GM21737 (cell line): ENCODE measurements around the gene TPCN1.
A peak's percentile ranks its signal among the peaks of the same experiment; 100 is the strongest.
"Not testable (repeated sequence)": the region's sequence is repeated elsewhere in the genome, so short reads cannot be mapped to it uniquely, and the experiment has no call there.

Experiments
- ATAC-seq: cut with Tn5 transposase; IDR thresholded peaks from one replicate; pipeline ENCODE4 v1.9.1; 2021; ENCODE audit warnings: mild to moderate bottlenecking, moderate library complexity; ENCODE audit not compliant: unreplicated experiment

Gene TPCN1

GRCh38 chr12:113196582-113196981, 24.7 kb upstream of the TPCN1 start:
- no peak for ATAC-seq

GRCh38 chr12:113196990-113197389, 24.3 kb upstream of the TPCN1 start:
- ATAC-seq = peak; percentile 73

- ATAC-seq = no peak
Measured at GRCh38 chr12:113197518-113198077, 23.7 kb upstream of the TPCN1 start.

DNA sequence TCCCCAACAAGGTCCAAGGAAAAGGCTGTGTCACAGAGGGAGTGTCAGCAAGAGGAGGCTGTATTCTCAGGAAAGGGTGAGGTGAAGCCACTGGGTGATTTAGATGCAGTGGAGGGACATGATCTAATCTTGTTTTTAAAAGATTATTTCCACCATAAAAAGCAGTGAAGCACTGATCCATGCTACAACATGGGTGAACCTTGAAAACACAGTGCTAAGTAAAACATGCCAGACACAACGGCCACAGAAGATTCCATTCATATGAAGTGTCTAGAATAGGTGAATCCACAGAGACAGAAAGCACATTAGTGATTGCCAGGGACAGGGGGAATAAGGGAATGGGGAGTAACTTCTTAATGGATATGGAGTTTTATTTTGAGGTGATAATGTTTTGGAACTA, 23.0 kb upstream of the TPCN1 start:
- no peak for ATAC-seq

- ATAC-seq = no peak
Measured at GRCh38 chr12:113200021-113200797, 21.1 kb upstream of the TPCN1 start.

DNA sequence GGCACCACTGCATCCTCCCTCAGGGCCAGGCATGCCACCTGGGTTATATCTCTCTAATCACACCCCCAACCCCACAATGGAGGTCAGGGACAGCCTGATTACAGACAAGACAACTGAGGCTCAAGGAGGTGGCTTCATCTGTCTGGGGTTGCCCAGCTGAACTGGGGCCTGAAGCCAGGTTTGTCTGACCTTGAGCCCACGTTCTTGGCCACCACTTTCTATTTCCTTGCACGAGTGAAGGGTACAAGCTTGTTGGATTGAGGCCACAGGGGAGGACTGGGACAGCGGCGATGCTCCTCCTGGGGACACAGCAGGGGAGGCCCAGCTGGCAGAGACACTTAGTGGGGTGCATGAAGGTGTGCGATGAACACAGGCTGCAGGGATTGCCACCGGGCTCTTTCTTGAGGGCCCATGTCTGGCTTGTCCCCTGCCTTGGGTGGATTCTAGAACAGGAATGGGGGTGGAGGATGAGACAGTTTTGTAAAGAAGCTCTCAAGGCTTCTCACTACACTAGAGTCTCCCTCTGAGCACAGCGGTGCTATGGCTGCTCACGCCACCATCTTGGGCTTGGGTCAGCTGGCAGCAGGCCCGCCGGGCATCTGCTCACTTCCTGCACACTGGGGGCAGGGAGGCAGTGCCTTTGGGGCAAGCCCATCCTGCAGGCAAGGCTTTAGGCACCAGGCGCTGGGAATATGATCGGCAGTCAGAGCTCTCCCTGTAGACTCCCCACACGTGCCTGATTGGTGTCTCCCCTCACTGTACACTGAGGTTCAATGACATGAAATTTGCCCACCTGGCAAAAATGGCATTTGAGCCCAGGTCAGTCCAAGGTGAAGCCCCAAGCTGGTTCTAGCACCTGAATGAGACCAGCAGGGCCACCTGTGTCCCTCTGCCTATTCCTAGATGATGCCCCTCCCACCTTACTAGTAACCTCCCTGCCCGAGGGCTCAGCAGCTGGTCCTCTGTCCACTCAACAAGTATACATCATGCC, 19.8 kb upstream of the TPCN1 start:
- ATAC-seq = no peak

DNA sequence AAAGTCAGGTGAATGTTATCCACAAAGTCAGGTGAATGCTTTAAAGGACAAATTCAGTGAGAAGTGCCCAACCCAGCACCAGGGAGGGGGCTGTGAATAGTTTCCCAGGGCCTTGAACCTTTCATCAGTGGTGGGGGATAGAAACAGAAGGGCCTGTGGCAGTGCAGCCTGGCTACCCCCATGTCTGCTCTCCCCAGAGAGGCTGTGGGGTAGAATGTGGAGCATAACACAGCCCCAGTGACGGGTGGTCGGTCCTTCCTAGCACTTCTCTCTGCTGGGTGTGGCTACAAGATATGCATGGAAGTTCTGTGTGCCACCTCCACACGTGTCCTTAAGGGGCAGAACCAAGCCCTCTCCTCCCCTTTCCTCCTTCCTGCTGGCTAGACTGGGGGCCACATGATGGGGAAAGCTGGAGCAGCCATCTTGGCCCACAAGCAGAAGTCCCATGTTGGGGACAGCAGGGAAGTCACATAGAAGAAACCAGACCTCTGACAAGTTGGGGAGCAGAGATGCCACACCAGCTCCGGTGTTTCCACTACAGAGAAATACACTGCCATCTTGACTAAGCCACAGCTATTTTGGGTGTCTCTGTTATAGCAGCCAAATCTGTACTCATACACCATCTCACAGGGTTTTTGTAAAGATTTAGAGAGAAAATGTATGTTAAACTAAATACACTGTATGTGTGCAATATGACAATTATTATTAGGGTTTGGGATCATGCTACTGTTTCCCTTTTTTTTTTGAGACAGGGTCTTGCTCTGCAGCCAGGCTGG, 18.8 kb upstream of the TPCN1 start:
- no peak for ATAC-seq

GRCh38 chr12:113203852-113204760, 17.2 kb upstream of the TPCN1 start:
- no peak for ATAC-seq

GRCh38 chr12:113204804-113205203, 16.5 kb upstream of the TPCN1 start:
- no peak for ATAC-seq

GRCh38 chr12:113206802-113207201, 14.5 kb upstream of the TPCN1 start:
- not testable (repeated sequence) for ATAC-seq

DNA sequence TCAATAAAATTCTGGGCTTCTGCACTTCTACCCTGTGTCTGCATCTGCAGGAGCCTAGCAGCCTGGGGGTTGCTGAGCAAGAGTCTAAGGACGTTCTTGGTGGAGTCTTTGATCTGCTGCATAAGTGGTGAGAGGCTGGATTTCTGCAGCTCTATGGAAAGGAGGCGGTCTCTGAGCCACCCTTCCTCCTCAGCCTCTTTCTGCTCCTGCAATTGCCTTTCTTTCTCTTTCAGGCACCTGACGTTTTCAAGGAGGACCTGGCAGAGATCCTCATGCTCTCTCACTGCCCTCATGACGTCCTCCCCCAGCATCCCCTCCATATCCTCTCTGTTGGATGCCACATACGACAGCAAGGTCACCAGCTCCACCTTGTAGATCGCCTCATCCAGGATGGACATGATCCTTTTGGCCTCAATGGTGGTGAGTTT, 13.6 kb upstream of the TPCN1 start:
- peak; percentile 8 for ATAC-seq

GRCh38 chr12:113208041-113208934, 13.0 kb upstream of the TPCN1 start:
- ATAC-seq = peak; percentile 66

- no peak for ATAC-seq
Measured at GRCh38 chr12:113211160-113211559, 10.1 kb upstream of the TPCN1 start.

GRCh38 chr12:113214895-113215400, 6.3 kb upstream of the TPCN1 start:
- ATAC-seq = peak; percentile 42

- no peak for ATAC-seq
Measured at GRCh38 chr12:113216027-113216426, 5.2 kb upstream of the TPCN1 start.

- no peak for ATAC-seq
Measured at GRCh38 chr12:113220593-113221180, 577 bp upstream of the TPCN1 start.

DNA sequence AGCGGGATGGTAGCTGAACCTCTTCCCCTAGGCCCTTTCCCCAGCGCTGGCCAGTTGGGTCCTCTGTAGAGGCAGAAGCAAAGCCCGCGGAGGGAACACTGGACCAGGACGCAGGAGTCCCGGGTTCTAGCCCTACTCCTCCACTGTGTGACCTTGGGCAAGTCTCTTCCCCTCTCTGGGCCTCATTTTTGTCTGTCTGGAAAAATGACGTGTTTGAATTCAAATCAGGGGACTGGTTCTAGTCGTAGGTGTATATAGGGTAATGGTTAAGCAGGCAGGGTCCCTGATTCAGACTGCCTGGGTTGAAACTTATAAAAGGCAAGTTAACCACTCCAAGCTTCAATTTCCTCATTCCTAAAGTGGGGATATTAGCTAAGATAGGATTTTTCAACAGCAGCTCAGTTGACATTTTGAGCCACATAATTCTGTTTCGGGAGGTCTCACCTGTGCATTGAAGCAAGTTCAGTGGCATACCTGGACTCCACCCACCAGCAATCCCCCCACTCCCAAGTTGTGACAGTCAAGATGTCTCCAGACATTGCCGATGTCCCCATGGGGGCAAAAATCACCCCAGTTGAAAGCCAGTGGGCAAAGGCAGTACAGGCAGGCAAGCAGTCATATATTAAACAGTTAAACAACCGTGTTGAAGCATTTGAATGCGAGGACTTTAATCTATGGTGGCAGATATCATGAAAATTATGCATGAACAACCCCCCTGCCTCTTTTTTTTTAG, 899 bp downstream of the TPCN1 start:
- ATAC-seq = no peak
